Stimulated activated CD8-positive, alpha-beta memory T cell treated with anti-CD3 and anti-CD28 coated beads, Interleukin-7, amount 100 ng/mL, for 48 hours (primary cell): ENCODE measurements around the gene ARHGAP35.
"Not testable (repeated sequence)": the region's sequence is repeated elsewhere in the genome, so short reads cannot be mapped to it uniquely, and the experiment has no call there.

Source experiments
- DNase-seq, 2 donors: peaks; one replicate each; pipeline ENCODE4 v3.0.0-alpha.2; 2020; ENCODE audit warnings: low read depth in 1 of 2; ENCODE audit errors: extremely low read depth in 1 of 2

ARHGAP35 gene

DNA sequence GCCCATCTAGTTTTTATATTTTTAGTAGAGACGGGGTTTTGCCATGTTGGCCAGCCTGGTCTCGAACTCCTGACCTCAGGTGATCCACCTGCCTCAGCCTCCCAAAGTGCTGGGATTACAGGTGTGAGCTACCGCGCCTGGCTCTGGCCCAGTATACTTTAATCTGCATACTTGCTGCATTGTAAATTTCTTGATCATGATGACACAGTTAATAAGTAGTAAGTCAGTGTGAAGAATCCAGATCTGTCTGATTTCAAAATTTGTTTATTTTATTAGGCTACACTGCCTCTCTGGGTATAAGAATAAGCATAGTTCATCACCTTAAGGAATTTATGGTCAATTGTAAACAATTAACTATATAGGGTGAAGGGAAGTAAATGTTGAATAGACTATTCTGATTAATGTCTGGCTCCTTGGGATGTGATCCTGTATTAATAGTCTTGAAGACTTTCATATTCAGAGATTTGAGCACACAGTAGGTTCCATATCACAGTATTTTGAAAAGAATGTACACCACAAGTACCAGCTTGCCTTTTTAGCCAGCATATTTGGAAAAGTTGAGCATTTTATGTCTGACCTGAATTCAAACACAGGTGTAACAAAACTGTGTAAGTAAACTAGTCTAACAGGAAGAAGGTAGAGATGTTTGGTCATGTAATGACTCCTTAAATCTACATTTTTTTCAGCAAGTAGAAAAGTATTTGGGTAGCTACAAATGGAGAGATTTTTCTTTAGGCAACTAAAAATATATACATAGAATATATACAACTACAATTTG, 7.4 kb downstream of the ARHGAP35 start:
- no peak for DNase-seq

DNA sequence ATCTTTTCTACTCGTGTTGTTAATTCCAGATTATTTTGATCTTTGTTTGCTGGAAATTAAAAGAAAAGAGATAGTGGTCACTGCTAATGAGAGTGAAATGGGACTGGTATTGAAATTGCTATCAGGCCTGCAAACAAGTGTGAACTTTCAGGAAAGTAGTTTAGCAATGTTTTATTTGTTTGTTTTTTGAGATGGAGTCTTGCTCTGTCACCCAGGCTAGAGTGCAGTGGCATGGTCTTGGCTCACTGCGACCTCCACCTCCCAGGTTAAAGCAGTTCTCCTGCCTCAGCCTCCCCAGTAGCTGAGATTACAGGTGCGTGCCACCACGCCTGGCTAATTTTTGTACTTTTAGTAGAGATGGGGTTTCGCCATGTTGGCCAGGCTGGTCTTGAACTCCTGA, 10.4 kb downstream of the ARHGAP35 start:
- not testable (repeated sequence) for DNase-seq

GRCh38 chr19:46872967-46873366, 12.2 kb downstream of the ARHGAP35 start:
- no peak for DNase-seq

DNA sequence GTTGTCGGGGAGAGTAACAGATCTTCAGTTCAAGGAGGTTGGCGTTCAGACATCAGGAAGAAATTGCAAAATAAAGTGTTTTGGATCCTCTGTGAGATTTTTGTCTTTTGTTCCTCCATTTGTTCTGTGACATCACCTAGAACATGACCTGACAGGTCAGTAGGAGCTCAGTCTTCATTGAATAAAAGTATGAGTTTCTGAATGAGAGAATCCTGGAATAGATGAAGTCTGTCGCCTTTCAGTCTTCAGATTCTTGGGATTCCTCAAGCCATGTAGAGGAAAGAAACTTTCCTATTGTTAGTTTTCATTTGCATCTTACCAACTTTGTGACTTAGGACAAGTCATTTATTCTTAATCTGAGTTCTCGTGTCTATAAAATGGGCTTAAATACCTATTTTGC, 14.4 kb downstream of the ARHGAP35 start:
- no peak for DNase-seq

GRCh38 chr19:46875657-46876056, 14.9 kb downstream of the ARHGAP35 start:
- DNase-seq: no peak

- no peak for DNase-seq
Observed at GRCh38 chr19:46878613-46879375, 18.0 kb downstream of the ARHGAP35 start.

- no peak for DNase-seq
Observed at GRCh38 chr19:46880431-46880830, 19.6 kb downstream of the ARHGAP35 start.

- DNase-seq: no peak
Observed at GRCh38 chr19:46881092-46881491, 20.3 kb downstream of the ARHGAP35 start.

- DNase-seq: no peak
Observed at GRCh38 chr19:46882034-46882433, 21.2 kb downstream of the ARHGAP35 start.

- DNase-seq: not testable (repeated sequence)
Observed at GRCh38 chr19:46882751-46883150, 22.0 kb downstream of the ARHGAP35 start.

DNA sequence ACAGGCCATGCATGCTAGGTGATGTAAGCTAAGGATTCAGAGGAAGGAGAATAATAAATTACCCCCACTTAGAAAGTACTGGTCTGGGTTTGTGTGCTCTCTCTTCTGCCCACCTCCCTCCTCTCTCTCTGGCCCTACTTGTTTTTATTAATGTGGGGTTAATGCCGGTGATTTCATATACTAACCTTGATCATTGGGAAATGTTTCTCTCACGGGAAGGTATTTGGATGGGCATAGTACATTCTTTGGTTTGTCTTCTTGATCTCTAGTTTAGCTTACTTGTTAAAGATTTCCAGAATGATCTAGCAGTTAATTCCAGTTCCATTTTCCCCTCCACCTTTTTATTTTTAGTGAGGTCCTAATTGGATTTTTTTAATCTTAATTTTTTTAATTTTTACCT, 24.6 kb downstream of the ARHGAP35 start:
- no peak for DNase-seq

DNA sequence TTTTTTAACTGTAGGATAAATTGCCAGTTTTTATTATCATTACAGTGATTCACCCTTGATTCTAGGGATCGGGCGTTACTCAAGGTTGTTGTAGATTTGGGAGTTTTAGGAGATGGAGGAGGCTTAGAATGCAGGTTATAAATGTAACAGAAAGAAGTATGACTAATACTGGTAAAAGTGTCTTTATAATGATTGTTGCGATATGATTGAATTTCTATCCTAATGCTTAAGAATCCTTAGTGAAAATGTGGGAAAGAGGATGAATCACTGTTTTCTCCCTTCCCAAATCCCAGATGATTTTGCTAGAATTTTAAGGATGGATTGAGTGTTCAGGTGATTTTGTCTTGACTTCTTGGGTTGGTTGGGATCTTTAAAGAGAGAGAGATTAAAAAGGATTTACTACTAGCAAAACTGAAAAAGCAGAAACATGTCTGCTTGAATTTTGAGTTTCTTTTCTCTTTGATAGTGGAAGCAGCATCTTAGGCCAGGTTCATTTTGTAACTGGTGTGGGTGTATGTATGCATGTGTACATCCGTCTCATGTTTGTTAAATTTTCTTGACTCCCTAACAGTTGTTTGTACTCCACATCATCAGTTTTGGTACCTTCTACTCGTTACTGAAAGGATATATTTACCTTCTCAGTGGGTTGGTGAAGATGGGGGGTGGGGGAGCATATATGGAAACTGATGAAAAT, 25.9 kb downstream of the ARHGAP35 start:
- DNase-seq: no peak

DNA sequence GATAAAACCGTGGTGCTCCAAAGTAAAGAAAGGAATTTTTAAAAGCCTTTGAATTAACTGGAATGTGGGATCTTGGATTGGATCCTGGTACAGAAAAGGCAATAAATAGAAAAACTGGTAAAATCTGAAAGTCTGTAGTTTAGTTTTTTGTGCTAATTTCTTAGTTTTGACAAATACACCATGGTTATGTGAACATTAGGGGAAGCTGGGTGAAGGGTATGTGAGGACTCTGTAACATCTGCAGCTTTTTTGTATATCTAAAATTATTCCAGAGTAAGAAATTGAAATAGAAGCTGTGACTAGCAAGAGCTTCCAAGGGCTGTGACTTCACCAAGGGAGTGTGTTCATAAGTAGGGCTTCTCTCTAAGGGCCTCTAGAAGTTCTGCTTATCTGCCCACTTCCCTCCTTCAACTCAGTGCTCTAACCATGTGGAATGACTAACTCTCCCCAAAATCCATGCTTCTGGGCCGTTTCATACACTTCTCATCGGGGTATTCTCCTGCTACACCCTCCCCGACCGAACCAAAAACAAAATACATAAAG, 26.5 kb downstream of the ARHGAP35 start:
- no peak for DNase-seq

DNA sequence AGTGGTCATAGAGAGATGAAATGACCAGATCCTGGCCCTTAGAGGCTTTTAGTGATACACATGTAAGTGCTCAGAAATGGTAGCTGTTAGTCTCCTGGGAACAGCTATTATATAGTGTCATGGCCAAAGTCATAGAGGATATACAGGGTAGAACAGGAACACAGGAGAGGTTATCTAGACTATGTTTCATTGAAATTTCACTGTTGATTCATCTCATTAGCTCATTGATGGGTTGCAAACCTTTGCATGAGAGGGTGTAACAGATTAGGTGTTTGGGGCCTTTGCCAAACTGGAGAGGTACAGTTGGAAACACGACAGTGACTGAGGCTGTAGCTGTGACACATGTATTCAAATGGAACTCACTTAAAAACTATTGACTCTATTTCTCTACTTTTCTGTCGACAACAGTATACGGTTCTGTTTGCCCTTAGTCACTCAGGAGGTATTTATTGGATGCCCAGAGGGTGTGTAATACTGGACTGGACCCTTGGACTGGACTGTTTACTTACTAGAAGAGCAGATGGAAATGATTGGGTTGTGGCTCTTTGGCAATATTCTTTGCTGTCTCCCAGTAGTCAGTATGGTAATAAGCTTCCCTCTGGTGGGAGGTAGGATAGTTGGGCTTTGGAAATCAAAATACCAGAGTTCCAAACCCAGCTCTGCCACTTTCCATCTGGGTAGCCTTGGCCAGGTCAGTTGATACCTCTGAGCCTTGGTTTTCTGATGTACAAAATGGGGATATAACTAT, 29.8 kb downstream of the ARHGAP35 start:
- no peak for DNase-seq

DNA sequence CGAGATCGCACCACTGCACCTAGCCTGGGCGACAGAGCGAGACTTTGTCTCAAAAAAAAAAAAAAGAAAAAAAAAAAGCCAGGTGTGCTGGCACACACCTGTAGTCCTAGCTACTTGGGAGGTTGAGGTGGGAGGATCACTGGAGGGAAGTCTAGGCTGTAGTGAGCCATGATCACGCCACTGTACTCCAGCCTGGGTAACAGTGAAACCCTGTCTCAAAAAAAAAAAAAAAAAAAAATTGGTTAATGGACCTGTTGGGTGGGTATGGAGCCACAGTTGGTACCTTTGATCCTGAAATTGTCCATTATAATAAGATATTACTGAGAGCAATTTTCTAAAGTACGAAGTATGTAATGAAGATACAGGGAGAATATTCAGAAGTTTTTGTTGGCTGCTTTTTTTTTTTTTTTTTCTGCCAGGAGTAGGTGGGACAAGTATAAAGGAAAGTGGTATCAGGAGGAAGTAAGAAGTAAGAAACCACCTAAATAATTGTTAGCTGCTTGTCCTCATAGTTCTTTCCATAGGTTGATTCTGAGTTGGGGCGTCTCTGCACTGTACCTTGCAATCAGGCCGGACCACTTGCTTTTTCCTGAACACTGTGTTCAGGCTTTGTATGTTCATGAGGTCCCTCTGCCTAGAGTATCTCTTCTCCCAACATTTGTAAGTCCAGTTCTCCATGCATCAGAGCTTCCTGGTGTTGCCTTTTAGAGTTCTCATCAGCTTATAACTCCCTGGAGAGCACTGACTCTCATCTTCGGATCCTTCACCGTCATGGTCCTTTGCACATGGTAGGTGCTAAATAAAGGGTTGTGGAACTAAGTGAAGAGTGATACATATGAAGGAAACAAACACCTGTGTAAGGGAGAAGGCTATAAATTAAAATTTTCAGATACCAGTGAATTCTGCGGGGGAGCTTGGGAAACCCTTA, 31.7 kb downstream of the ARHGAP35 start:
- DNase-seq: no peak

GRCh38 chr19:46896076-46896794, 35.4 kb downstream of the ARHGAP35 start:
- no peak for DNase-seq

DNA sequence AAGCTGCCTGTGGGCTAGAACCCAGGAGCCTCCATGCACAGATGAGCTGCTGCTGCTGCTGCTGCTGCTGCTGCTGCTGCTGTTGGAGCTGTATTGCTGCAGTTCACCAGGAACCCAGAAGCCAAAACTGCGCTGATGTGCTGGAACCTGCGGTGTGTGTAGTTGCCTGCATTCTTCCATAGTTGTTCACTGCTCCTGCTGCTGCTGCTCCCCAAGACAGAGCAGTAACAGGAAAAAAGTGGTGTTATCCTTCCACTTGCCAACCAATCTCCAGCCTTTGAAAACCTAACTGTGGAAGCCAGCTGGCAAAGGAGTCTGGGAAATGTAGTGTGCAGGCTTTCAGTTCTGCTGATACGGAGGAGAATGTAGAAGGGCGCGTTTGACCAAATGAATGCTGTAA, 37.9 kb downstream of the ARHGAP35 start:
- no peak for DNase-seq

DNA sequence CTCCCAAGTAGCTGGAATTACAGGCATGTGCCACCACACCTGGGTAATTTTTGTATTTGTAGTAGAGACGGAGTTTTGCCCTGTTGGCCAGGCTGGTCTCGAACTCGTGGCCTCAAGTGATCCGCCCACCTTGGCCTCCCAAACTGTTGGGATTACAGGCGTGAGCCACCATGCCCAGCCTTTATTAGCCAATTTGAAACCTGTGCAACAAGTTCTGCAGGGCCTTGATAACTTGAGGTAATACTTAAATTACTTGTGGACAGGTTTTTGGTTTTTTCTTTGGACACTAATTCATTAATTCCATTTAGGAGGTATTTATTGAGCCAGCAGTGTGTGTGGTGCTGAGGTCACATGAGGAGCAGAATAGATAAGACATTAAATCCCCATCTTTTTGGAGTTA, 39.5 kb downstream of the ARHGAP35 start:
- DNase-seq: no peak
